NCI-H1105 treated with DMSO at 0.1 percent for 48 hours (cell line): Measurements from ENCODE around the gene TENT4B.
"Not testable (repeated sequence)": the region's sequence is repeated elsewhere in the genome, so short reads cannot be mapped to it uniquely, and the experiment has no call there.

Experiments used
- DNase-seq: peaks from one replicate; lab custom pipeline; 2025; lab: John Stamatoyannopoulos, UW

The TENT4B gene

DNA sequence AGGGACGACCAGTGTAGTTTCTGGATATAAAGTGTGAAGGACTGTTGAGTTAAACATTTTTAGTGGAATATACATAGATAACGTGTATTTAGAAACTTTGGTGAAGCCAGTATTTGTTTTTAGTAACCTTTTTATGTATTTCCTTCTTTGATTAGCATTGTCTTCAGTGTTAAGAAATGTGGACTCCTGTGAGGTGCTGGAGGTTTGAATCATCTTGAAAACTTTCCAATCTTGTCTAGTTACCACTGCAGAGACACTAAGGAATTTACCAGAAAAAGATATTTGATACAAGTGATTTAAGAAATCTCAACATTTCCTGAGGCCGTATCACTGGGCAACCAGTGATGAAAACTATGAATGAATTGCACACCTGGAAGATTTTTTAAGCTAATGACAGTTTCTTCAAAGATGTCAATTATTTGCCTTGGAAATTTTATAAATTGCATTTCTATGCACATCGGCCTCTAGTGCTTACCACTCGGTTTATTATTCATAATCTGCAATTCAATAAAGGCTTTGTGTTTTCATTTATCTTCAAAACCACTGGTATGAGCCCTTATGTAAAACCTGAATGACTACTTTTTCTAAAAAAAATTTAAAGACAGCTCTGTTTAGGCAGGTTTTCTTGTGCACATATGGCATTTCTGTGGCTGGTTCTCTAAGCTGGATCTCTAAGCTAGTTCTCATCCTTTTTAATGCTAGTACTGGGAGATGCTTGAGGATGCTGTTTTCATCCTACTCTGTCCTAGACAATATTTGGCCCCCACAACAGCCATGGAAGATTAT lies 81.9 kb downstream of the TENT4B start:
- no peak for DNase-seq

GRCh38 chr16:50235581-50235980 lies 82.5 kb downstream of the TENT4B start:
- DNase-seq = no peak

GRCh38 chr16:50238314-50238713 lies 85.2 kb downstream of the TENT4B start:
- no peak for DNase-seq

- peak; percentile 94 for DNase-seq
Measured at GRCh38 chr16:50238868-50239301, 85.8 kb downstream of the TENT4B start.

GRCh38 chr16:50243024-50243423 lies 89.9 kb downstream of the TENT4B start:
- not testable (repeated sequence) for DNase-seq

- DNase-seq = no peak
Measured at GRCh38 chr16:50244140-50244503, 91.0 kb downstream of the TENT4B start.

GRCh38 chr16:50244504-50245416 lies 91.7 kb downstream of the TENT4B start:
- no peak for DNase-seq

GRCh38 chr16:50245417-50246298 lies 92.6 kb downstream of the TENT4B start:
- DNase-seq = peak; percentile 29

- DNase-seq = no peak
Measured at GRCh38 chr16:50246299-50247122, 93.4 kb downstream of the TENT4B start.

GRCh38 chr16:50247123-50247905 lies 94.2 kb downstream of the TENT4B start:
- no peak for DNase-seq

GRCh38 chr16:50247906-50248608 lies 95.0 kb downstream of the TENT4B start:
- DNase-seq = no peak

GRCh38 chr16:50248845-50249244 lies 95.7 kb downstream of the TENT4B start:
- no peak for DNase-seq

DNA sequence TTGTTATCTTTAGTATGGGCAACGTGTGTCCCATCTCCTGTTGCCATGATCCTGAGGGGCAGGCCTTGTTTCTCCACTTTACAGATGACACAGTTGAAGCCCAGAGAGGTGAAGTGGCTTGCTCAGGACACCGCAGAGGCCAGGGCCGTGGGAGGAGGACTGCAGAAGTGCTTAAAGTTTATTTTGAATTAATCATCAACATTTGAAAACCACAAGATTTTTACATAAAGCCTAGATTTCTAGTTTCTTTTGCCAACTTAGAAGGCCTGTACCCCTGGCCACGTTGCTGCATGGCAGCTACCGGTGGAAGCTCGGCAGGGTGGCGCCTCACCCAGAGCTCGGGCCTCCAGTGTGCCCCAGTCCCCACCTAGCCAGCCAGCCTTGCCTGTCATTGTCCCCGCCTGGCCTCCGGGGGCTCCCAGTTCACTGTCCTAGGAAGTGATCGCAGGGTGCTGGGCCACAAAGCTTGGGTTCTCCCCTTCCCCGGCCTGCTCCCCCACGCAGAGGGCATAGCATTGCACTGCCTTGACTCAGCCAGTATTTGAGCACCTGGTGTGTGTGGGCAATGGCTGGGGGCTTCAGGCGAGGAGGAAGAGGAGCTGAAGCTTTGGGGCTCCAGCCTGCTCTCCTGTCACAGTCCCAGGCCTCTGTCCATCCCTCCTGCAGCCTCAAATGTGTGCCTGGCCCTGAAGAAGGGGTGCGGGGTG lies 98.4 kb downstream of the TENT4B start:
- DNase-seq = no peak

GRCh38 chr16:50252082-50252611 lies 99.0 kb downstream of the TENT4B start:
- no peak for DNase-seq

DNA sequence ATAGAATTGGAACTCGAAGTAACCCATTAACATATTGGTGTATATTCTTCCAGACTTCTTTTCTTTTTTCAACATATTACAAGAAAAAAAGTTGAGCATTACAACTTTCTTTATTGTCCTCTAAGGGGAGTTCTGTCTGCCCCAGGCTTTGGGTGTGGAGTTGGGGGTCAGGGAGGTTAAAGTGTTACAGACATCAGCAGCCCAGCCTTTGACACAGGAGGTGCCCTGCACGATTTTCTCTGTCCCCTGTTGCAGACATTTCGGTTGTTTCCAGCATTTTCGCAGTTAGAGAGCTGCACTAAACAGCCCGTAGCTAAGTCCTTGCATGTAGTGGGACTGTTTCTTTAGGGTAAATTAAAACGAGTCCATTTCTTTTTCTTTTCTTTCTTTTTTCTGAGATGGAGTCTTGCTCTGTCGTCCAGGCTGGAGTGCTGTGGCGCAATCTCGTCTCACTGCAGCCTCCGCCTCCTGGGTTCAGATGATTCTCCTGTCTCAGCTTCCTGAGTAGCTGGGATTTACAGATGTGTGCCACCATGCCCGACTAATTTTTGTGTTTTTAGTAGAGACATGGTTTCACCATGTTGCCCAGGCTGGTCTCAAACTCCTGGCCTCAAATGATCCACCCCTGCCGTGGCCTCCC lies 99.9 kb downstream of the TENT4B start:
- DNase-seq = no peak

- DNase-seq = no peak
Measured at GRCh38 chr16:50253514-50253910, 100.4 kb downstream of the TENT4B start.

DNA sequence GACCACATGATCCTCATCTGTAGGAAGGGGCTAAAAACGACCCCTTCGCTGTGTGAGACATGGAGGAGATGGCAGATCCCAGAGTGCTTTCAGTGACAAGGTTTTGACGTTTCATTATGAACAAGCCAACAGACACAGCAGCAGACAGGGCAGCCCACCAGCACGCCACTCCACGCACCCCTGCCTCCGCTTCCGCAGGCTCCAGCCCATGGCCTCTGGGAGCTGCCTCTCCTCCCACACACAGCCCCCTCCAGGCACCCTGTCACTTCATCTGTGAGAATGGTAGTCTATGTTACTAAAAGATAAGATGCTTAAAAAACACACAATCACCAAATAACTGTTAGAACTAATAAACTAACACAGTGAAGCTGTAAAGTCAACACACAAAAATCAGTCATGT lies 101.0 kb downstream of the TENT4B start:
- no peak for DNase-seq

GRCh38 chr16:50255538-50255937 lies 102.4 kb downstream of the TENT4B start:
- no peak for DNase-seq
